Astrocyte (in vitro differentiated cells and primary cell): ENCODE results near the gene NEURL2. TPM values are rescaled to one million over a fixed set of nuclear protein-coding genes. Genes with fewer than 3 reads are reported as not detected.

ENCODE experiments used
- DNase-seq: peaks from one replicate; pipeline ENCODE4 v3.0.0-alpha.2; 2010; ENCODE audit warnings: low read depth
- FAIRE-seq: peaks from 2 replicates; lab custom pipeline; 2011; peaks lifted over from hg19 to GRCh38; lab: Jason Lieb, UNC
- H2AFZ ChIP-seq: 2 replicates; pipeline ENCODE4 v1.6.0; 2012; ENCODE audit warnings: low read depth, low read length, inconsistent platforms
- H3K27ac ChIP-seq: 2 replicates; pipeline ENCODE4 v1.5.1; 2011; ENCODE audit warnings: low read depth, low read length, inconsistent platforms
- H3K27me3 ChIP-seq: 2 replicates; pipeline ENCODE4 v1.6.0; 2011; ENCODE audit warnings: low read length, inconsistent platforms; ENCODE audit not compliant: insufficient read depth
- H3K36me3 ChIP-seq: 2 replicates; pipeline ENCODE4 v1.5.1; 2011; ENCODE audit warnings: low read length, inconsistent platforms; ENCODE audit not compliant: insufficient read depth
- H3K4me1 ChIP-seq: 2 replicates; pipeline ENCODE4 v1.5.1; 2011; ENCODE audit warnings: low read length, inconsistent platforms; ENCODE audit not compliant: insufficient read depth
- H3K4me2 ChIP-seq: 2 replicates; pipeline ENCODE4 v1.6.0; 2012; ENCODE audit warnings: low read length, inconsistent platforms
- H3K4me3 ChIP-seq: 2 replicates; pipeline ENCODE4 v1.5.1; 2011; ENCODE audit warnings: low read depth, mild to moderate bottlenecking, low read length, inconsistent platforms; ENCODE audit not compliant: insufficient read depth
- H3K79me2 ChIP-seq: 2 replicates; pipeline ENCODE4 v1.6.0; 2012; ENCODE audit warnings: mild to moderate bottlenecking, low read length, inconsistent platforms; ENCODE audit not compliant: insufficient read depth
- H3K9ac ChIP-seq: 2 replicates; pipeline ENCODE4 v1.6.0; 2012; ENCODE audit warnings: mild to moderate bottlenecking, low read length, inconsistent platforms
- H3K9me3 ChIP-seq: 2 replicates; pipeline ENCODE4 v1.5.1; 2012; ENCODE audit warnings: low read depth, mild to moderate bottlenecking, low read length, inconsistent platforms; ENCODE audit not compliant: insufficient read depth
- H4K20me1 ChIP-seq: 2 replicates; pipeline ENCODE4 v1.6.0; 2012; ENCODE audit warnings: low read length, inconsistent platforms; ENCODE audit not compliant: insufficient read depth
- H3K27ac Mint-ChIP-seq: one replicate; pipeline ENCODE4 v1.8.0; 2021; ENCODE audit warnings: mild to moderate bottlenecking, mixed read lengths; ENCODE audit not compliant: unreplicated experiment
- H3K27me3 Mint-ChIP-seq: one replicate; pipeline ENCODE4 v1.8.0; 2021; ENCODE audit warnings: low read depth, mixed read lengths; ENCODE audit not compliant: unreplicated experiment
- H3K36me3 Mint-ChIP-seq: one replicate; pipeline ENCODE4 v1.8.0; 2021; ENCODE audit warnings: low read depth, mixed read lengths; ENCODE audit not compliant: unreplicated experiment
- H3K4me1 Mint-ChIP-seq: one replicate; pipeline ENCODE4 v1.8.0; 2021; ENCODE audit warnings: low read depth, mixed read lengths; ENCODE audit not compliant: unreplicated experiment
- H3K4me3 Mint-ChIP-seq: one replicate; pipeline ENCODE4 v1.8.0; 2021; ENCODE audit warnings: mild to moderate bottlenecking, moderate library complexity, mixed read lengths; ENCODE audit not compliant: unreplicated experiment
- H3K9me3 Mint-ChIP-seq: one replicate; pipeline ENCODE4 v1.8.0; 2021; ENCODE audit warnings: mild to moderate bottlenecking, mixed read lengths; ENCODE audit not compliant: unreplicated experiment
- EZH2 ChIP-seq: IDR thresholded peaks from 2 replicates; pipeline ENCODE4 v1.6.1; 2012; ENCODE audit warnings: mild to moderate bottlenecking, low read length, inconsistent platforms; ENCODE audit not compliant: insufficient read depth
- total RNA-seq: library from RNA; stranded (reverse); gene quantifications from 2 replicates; pipeline ENCODE4 v1.2.1, GENCODE V29; 2021
- TF ChIP-seq, protein P1 (sequence below): IDR thresholded peaks from 2 replicates; pipeline ENCODE4 v1.5.1; 2011; ENCODE audit warnings: low read depth, mild to moderate bottlenecking, inconsistent platforms, low read length, moderate library complexity; ENCODE audit not compliant: insufficient read depth

The NEURL2 gene
- total RNA-seq, 1 donor from 2014 or later: 6.9 TPM

DNA sequence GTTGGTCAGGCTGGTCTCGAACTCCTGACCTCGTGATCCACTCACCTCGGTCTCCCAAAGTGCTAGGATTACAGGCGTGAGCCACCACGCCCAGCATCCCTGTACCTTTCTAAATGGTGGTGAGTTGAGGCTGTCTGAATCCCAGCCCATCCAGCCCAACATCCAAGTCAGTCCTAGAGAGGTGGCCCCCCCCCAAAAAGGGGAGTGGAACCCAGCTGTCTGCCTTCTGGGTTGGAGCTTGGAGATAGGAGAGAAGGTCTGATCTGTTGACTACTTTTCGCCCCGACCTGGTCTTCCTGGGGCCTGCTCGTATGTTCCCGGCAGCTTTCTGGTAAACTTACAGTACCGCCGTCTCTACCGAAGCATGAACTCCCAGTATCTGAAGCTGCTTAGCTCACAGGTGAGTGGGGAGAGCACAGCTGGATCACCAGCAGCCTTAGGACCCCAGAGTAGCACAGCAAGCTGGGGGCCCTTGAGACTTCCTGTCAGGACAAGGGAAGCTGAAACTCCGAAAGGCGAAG, 5.7 kb upstream of the NEURL2 start:
- DNase-seq (no peak), FAIRE-seq (no peak)
- Mint-ChIP-seq H3K4me3 (no peak overlapping the region), H3K4me1 (peaks cover 5% of the 10 kb centered on the region), H3K36me3 (peaks cover 27% of the 10 kb centered on the region), H3K27me3 (no peaks in the 10 kb centered on the region), H3K9me3 (no peaks in the 10 kb centered on the region), H3K27ac (no peak overlapping the region)
- Histone ChIP-seq H3K4me3 (no peak overlapping the region), H3K4me1 (peaks cover 13% of the 10 kb centered on the region), H4K20me1 (peaks cover 15% of the 10 kb centered on the region), H3K27me3 (no peaks in the 10 kb centered on the region), H3K36me3 (peaks cover 10% of the 10 kb centered on the region), H3K79me2 (peaks cover 7% of the 10 kb centered on the region), H2AFZ (no peak overlapping the region), H3K4me2 (no peak overlapping the region), H3K27ac (no peak overlapping the region), H3K9ac (no peak overlapping the region), H3K9me3 (no peaks in the 10 kb centered on the region)
- TF ChIP-seq, protein P1, sequence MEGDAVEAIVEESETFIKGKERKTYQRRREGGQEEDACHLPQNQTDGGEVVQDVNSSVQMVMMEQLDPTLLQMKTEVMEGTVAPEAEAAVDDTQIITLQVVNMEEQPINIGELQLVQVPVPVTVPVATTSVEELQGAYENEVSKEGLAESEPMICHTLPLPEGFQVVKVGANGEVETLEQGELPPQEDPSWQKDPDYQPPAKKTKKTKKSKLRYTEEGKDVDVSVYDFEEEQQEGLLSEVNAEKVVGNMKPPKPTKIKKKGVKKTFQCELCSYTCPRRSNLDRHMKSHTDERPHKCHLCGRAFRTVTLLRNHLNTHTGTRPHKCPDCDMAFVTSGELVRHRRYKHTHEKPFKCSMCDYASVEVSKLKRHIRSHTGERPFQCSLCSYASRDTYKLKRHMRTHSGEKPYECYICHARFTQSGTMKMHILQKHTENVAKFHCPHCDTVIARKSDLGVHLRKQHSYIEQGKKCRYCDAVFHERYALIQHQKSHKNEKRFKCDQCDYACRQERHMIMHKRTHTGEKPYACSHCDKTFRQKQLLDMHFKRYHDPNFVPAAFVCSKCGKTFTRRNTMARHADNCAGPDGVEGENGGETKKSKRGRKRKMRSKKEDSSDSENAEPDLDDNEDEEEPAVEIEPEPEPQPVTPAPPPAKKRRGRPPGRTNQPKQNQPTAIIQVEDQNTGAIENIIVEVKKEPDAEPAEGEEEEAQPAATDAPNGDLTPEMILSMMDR: no peak
- TF ChIP-seq EZH2: no peak

DNA sequence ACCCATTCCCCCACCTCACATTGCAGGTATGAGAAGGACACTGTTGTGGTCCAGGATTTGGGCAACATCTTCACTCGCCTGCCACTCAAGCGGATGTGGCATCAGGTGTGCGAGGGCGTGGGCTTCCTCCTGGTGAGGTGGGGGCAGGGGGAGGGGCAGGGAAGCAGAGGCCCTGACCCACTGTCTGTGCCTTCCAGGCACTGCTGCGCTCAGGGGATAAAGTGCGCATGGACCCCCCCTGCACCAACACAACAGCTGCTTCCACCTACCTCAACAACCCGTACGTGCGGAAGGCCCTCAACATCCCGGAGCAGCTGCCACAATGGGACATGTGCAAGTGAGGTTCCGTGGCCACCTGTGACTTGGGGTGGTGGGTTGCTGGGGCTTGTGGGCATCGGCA, 3.8 kb upstream of the NEURL2 start:
- no peak overlapping the region for H3K27ac Mint-ChIP-seq
- Histone ChIP-seq H3K9ac (no peak overlapping the region), H3K79me2 (peaks cover 16% of the 10 kb centered on the region), H3K4me2 (no peak overlapping the region), H3K4me3 (no peak overlapping the region), H4K20me1 (peaks cover 16% of the 10 kb centered on the region), H3K36me3 (peaks cover 10% of the 10 kb centered on the region), H2AFZ (no peak overlapping the region), H3K27me3 (no peaks in the 10 kb centered on the region), H3K4me1 (peaks cover 28% of the 10 kb centered on the region), H3K27ac (no peak overlapping the region), H3K9me3 (no peaks in the 10 kb centered on the region)
- no peaks in the 10 kb centered on the region for H3K9me3 Mint-ChIP-seq
- FAIRE-seq (no peak), DNase-seq (no peak)
- peaks cover 27% of the 10 kb centered on the region for H3K36me3 Mint-ChIP-seq
- TF ChIP-seq, protein P1: no peak
- no peak for TF ChIP-seq EZH2
- H3K27me3 Mint-ChIP-seq: no peaks in the 10 kb centered on the region
- H3K4me1 Mint-ChIP-seq: peaks cover 8% of the 10 kb centered on the region
- no peak overlapping the region for H3K4me3 Mint-ChIP-seq

DNA sequence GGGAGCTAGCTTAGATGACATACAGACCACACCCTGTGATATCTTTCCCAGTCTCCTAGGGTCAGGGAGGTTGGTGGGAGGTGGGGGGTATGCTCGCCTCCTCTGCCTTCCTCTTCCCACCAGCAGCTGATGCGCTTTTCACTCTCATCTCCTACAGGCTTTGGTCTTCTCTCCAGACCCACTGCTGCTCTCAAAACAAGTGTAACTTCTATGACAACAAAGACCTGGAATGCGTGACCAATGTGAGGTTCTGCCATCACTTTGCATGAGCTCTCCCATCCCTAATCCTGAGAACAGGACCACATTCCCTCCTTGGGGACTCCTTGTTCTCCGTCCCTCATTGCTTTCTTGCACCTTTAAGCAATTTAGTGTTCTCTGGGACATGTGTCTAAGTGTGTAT, 2.8 kb upstream of the NEURL2 start:
- no peak overlapping the region for H3K27ac Mint-ChIP-seq
- no peaks in the 10 kb centered on the region for H3K27me3 Mint-ChIP-seq
- peaks cover 24% of the 10 kb centered on the region for H3K36me3 Mint-ChIP-seq
- no peak overlapping the region for H3K4me2 ChIP-seq
- peaks cover 18% of the 10 kb centered on the region for H4K20me1 ChIP-seq
- no peak for TF ChIP-seq EZH2
- TF ChIP-seq, protein P1: no peak
- no peak overlapping the region for H3K4me3 ChIP-seq
- H3K9ac ChIP-seq: no peak overlapping the region
- no peaks in the 10 kb centered on the region for H3K9me3 Mint-ChIP-seq
- peaks cover 9% of the 10 kb centered on the region for H3K4me1 Mint-ChIP-seq
- H3K9me3 ChIP-seq: no peaks in the 10 kb centered on the region
- H3K4me3 Mint-ChIP-seq: no peak overlapping the region
- no peaks in the 10 kb centered on the region for H3K27me3 ChIP-seq
- no peak overlapping the region for H2AFZ ChIP-seq
- H3K36me3 ChIP-seq: peaks cover 8% of the 10 kb centered on the region
- H3K4me1 ChIP-seq: peaks cover 30% of the 10 kb centered on the region
- DNase-seq (no peak), FAIRE-seq (no peak)
- H3K27ac ChIP-seq: no peak overlapping the region
- peaks cover 16% of the 10 kb centered on the region for H3K79me2 ChIP-seq
